Muscle layer of duodenum (tissue), 2 donors: Measurements from ENCODE around the gene KCTD16.

ENCODE experiments used
- H3K27ac ChIP-seq: one replicate; pipeline ENCODE4 v1.7.0; 2013; ENCODE audit warnings: mild to moderate bottlenecking, low read length
- H3K27me3 ChIP-seq: one replicate; pipeline ENCODE4 v1.7.0; 2013; ENCODE audit warnings: low read depth, mild to moderate bottlenecking, control low read depth, low read length
- H3K36me3 ChIP-seq, 2 donors: one replicate each; pipeline ENCODE4 v1.7.0; 2013; ENCODE audit warnings: low read length in 2 of 2, control low read depth in 1 of 2, mild to moderate bottlenecking in 1 of 2; ENCODE audit not compliant: insufficient read depth in 2 of 2, control insufficient read depth in 1 of 2
- H3K4me1 ChIP-seq, 2 donors: one replicate each; pipeline ENCODE4 v1.7.0; 2013; ENCODE audit warnings: low read length in 2 of 2, mild to moderate bottlenecking in 2 of 2, control low read depth in 1 of 2, moderate library complexity in 1 of 2; ENCODE audit not compliant: insufficient read depth in 2 of 2, control insufficient read depth in 1 of 2
- H3K4me3 ChIP-seq, 2 donors: one replicate each; pipeline ENCODE4 v1.7.0; 2013; ENCODE audit warnings: low read length in 2 of 2, low read depth in 1 of 2, mild to moderate bottlenecking in 1 of 2
- H3K9me3 ChIP-seq, 2 donors: one replicate each; pipeline ENCODE4 v1.7.0; 2013; ENCODE audit warnings: low read length in 2 of 2, control low read depth in 1 of 2, mild to moderate bottlenecking in 1 of 2; ENCODE audit not compliant: control insufficient read depth in 1 of 2
- donor health status: healthy.

The KCTD16 gene

GRCh38 chr5:144386315-144386714 is 215.6 kb downstream of the KCTD16 start:
- H3K4me3 ChIP-seq = no peak overlapping the region
- no peaks in the 10 kb centered on the region for H3K4me1 ChIP-seq
- no peak overlapping the region for H3K27ac ChIP-seq
- no peaks in the 10 kb centered on the region for H3K9me3 ChIP-seq
- H3K36me3 ChIP-seq = no peaks in the 10 kb centered on the region
- no peaks in the 10 kb centered on the region for H3K27me3 ChIP-seq

DNA sequence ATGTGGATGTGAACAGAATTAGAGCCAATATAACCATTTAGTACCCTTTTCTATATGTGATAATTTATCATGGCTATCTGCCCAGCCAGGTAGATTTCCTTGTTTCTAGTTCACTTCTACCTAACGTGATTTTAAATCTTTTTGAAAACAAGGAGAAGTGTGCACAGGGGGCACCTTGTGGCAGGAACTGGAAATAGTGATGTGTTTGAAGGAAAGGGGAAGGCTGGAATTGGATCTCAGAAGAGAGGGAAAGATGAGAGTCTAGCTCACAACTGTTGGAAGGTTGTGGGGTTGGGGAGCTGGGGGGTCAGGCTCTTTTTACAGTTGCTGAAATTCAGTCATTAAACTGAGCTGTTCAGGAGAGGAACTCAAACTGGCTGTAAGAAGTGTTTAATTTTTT is 219.5 kb downstream of the KCTD16 start:
- Histone ChIP-seq H3K9me3 (no peaks in the 10 kb centered on the region), H3K27me3 (no peaks in the 10 kb centered on the region), H3K27ac (no peak overlapping the region), H3K36me3 (no peaks in the 10 kb centered on the region), H3K4me3 (no peak overlapping the region), H3K4me1 (no peaks in the 10 kb centered on the region)

GRCh38 chr5:144391044-144391443 is 220.4 kb downstream of the KCTD16 start:
- Histone ChIP-seq H3K9me3 (no peaks in the 10 kb centered on the region), H3K4me1 (no peaks in the 10 kb centered on the region), H3K27me3 (no peaks in the 10 kb centered on the region), H3K27ac (no peak overlapping the region), H3K4me3 (no peak overlapping the region), H3K36me3 (no peaks in the 10 kb centered on the region)

- Histone ChIP-seq H3K27me3 (no peaks in the 10 kb centered on the region), H3K4me1 (no peaks in the 10 kb centered on the region), H3K4me3 (no peak overlapping the region), H3K36me3 (no peaks in the 10 kb centered on the region), H3K27ac (no peak overlapping the region), H3K9me3 (no peaks in the 10 kb centered on the region)
Observed at GRCh38 chr5:144393641-144394435, 223.2 kb downstream of the KCTD16 start.

DNA sequence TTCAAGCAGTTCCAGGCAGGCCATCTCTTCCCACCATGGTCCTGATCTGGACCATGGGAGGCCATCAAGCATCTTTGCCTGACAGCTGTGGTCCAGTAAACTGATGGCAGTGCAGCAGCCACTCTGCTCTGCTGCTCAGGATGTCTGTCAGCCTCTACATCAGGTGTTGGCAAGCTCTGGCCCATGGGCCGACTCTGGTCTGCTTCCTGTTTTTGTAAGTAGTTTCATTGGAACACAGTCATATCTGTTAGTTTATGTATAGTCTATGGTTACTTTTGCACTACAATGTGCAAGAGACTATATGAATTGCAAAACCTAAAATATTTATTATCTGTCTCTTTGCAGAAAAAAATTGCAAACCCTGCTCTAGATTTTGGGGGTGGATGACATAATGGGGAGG is 225.0 kb downstream of the KCTD16 start:
- H3K27ac ChIP-seq = no peak overlapping the region
- no peak overlapping the region for H3K4me3 ChIP-seq
- no peaks in the 10 kb centered on the region for H3K4me1 ChIP-seq
- no peaks in the 10 kb centered on the region for H3K9me3 ChIP-seq
- no peaks in the 10 kb centered on the region for H3K36me3 ChIP-seq
- no peaks in the 10 kb centered on the region for H3K27me3 ChIP-seq

DNA sequence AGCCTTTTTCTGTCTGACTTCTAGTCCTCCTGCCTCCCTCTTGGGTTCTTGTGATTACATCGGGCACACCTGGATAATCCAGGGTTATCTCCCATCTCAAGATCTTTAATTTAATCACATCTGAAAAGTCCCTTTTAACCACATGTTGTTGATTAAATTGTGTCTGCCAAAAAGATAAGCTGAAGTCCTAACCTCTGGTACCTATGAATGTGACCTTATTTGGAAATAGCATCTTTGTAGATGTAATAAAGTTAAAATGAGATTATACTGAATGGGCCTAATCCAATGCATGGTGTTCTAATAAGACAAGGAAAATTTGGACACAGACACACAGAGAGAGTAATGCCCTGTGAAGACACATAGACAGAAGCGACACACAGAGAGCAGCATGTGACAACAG is 232.4 kb downstream of the KCTD16 start:
- no peak overlapping the region for H3K4me3 ChIP-seq
- H3K36me3 ChIP-seq = no peaks in the 10 kb centered on the region
- no peaks in the 10 kb centered on the region for H3K4me1 ChIP-seq
- no peaks in the 10 kb centered on the region for H3K9me3 ChIP-seq
- no peaks in the 10 kb centered on the region for H3K27me3 ChIP-seq
- H3K27ac ChIP-seq = no peak overlapping the region

DNA sequence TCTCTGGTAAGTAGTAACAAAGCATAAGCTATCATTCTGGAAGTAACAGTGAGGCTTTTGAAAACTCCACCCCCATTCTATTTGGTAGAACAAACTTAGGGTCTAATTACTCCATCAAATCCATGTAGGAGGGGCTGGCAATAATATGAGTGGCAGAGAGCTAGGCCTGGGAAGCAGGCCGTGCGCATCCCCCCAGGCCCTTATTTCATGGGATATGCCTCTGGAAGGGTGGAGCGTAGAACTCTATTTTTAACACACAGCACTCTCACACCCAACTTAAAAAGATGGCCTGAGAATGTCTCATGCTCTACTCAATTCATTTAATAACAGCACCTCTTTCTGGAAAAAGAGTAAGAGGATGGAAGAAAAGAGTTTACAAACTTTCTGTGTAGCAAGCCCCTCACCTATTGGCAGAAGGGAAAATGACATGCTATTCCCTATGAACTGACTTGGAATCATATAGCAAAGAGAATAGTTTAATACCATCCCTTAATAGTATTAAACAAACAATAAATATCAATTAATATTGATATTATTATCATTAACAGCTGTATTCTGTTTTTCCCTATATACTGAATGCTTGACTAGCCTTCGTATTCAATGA is 233.2 kb downstream of the KCTD16 start:
- Histone ChIP-seq H3K4me3 (no peak overlapping the region), H3K27me3 (no peaks in the 10 kb centered on the region), H3K9me3 (no peaks in the 10 kb centered on the region), H3K4me1 (no peaks in the 10 kb centered on the region), H3K27ac (no peak overlapping the region), H3K36me3 (no peaks in the 10 kb centered on the region)

DNA sequence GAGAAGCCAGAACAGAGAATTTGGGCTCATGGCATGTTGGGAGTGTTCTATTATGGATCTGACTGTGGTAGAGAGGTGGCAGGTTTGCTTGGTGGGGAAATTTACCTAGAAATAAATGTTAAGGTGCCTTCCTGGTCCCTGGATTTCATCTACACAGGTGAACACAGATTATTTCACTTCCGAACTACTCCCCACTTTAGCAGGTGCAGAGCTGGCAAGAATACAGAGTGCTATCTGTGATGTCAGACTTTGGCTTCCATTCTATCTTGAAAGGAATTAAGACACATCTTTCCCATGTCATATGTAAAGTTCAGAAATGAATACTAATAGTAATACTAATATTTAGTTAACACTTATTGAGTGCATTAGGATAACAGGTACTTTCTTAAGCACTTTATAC is 234.0 kb downstream of the KCTD16 start:
- no peaks in the 10 kb centered on the region for H3K4me1 ChIP-seq
- H3K27me3 ChIP-seq = no peaks in the 10 kb centered on the region
- no peak overlapping the region for H3K27ac ChIP-seq
- H3K36me3 ChIP-seq = no peaks in the 10 kb centered on the region
- no peaks in the 10 kb centered on the region for H3K9me3 ChIP-seq
- no peak overlapping the region for H3K4me3 ChIP-seq

DNA sequence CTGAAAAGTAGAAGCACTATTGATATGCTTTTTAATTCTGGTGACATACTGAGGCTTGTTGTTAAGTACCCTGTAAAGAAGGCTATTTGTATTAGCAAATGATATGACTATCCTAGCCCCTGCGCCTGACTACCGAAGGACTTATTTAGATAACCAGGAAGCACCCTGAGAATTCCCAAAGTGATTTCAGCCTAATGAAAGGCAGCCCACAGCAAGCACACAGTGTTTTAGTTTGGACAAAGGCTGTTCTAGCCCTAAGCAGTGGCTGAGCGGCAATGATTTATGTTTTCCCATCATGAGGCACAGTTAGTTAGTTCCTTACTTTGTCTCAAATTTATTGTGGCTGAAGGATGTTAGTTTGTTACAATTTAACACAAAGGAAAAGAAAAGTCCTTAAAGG is 235.3 kb downstream of the KCTD16 start:
- Histone ChIP-seq H3K4me1 (no peaks in the 10 kb centered on the region), H3K4me3 (no peak overlapping the region), H3K36me3 (no peaks in the 10 kb centered on the region), H3K9me3 (no peaks in the 10 kb centered on the region), H3K27me3 (no peaks in the 10 kb centered on the region), H3K27ac (no peak overlapping the region)

GRCh38 chr5:144406442-144406841 is 235.8 kb downstream of the KCTD16 start:
- H3K9me3 ChIP-seq = no peaks in the 10 kb centered on the region
- H3K27ac ChIP-seq = no peak overlapping the region
- no peaks in the 10 kb centered on the region for H3K27me3 ChIP-seq
- no peak overlapping the region for H3K4me3 ChIP-seq
- no peaks in the 10 kb centered on the region for H3K4me1 ChIP-seq
- no peaks in the 10 kb centered on the region for H3K36me3 ChIP-seq

DNA sequence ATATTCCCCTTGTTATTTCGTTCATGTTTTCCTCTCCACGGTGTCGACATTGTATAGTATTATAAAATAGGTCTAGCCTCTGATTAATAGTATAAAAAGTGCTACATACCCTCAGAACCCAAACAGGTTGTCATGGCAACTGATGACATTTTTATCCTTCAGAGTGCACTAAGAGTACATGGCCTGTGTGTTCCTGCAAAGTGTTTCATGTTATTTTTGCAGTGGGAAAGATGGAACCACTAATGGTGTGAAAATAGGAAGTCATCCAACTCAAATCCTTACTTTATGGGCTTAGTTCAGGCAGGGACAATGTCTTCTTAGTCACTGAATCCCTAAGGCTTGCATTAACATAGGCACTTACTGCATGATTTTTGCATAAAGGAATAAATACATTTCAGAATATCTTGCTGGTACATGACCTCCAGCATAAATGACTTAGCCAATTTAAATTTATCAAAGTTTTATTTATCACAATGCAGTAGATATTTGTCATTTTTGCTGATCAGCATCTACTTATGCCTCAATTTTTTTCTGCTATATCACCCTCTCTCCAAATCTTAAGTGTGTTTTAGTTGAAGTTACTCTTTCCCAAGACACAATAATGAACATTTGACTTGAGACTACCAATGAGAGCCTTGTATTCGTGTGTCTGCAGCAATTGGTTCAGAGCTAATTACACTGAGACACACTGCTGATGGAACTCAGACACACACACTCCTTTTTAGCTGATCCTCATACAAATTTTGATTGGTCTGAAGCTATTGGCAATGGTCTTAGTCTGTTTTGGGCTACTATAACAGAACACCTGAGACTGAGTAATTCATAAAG is 243.7 kb downstream of the KCTD16 start:
- Histone ChIP-seq H3K4me1 (no peaks in the 10 kb centered on the region), H3K27me3 (no peaks in the 10 kb centered on the region), H3K36me3 (no peaks in the 10 kb centered on the region), H3K4me3 (no peak overlapping the region), H3K27ac (no peak overlapping the region), H3K9me3 (no peaks in the 10 kb centered on the region)
